IMR-90 (cell line): Measurements from ENCODE around the gene ACAD11. TPM values are rescaled to one million over a fixed set of nuclear protein-coding genes. Genes with fewer than 3 reads are reported as not detected.

ENCODE experiments used
- ATAC-seq: fragments of 200-7000 bp; cut with Tn5 transposase; 2 replicates; pipeline ENCODE4 v1.9.1; 2020; ENCODE audit warnings: low read depth, mild to moderate bottlenecking, moderate library complexity
- BruUV-seq: library from RNA; stranded (reverse); fragments of 400-500 nt; replicated peaks from 2 replicates; lab custom pipeline; 2021; lab: Mats Ljungman, UMichigan
- CTCF ChIA-PET: fragments of 300-600 bp; formaldehyde crosslinking; extraction: SDS; loops from one replicate; lab custom pipeline; 2021; ENCODE audit warnings: antibody characterized with exemption; lab: Yijun Ruan, JAX
- POLR2A ChIA-PET: fragments of 300-600 bp; sonication (Branson Sonifier 250); formaldehyde crosslinking; loops from one replicate; lab custom pipeline; 2022; ENCODE audit warnings: antibody characterized with exemption; ENCODE audit not compliant: unreplicated experiment; lab: Charles Lee
- DNase-seq: peaks from one replicate; pipeline ENCODE4 v3.0.0; 2013
- H2AFZ ChIP-seq: replicated peaks from 2 replicates; pipeline ENCODE3; 2013; ENCODE audit warnings: low read length, mild to moderate bottlenecking; ENCODE audit not compliant: poor library complexity
- H2AK5ac ChIP-seq: 2 replicates; pipeline ENCODE4 v1.6.1; 2013; ENCODE audit warnings: low read depth, low read length, inconsistent platforms
- H2AK9ac ChIP-seq: replicated peaks from 2 replicates; pipeline ENCODE3; 2013; ENCODE audit warnings: mild to moderate bottlenecking, low read depth, low read length, moderate library complexity; ENCODE audit not compliant: poor library complexity
- H2BK120ac ChIP-seq: 2 replicates; pipeline ENCODE4 v1.6.1; 2013; ENCODE audit warnings: low read depth, low read length, inconsistent platforms
- H2BK15ac ChIP-seq: 3 replicates; pipeline ENCODE4 v1.6.1; 2013; ENCODE audit warnings: low read depth, low read length, inconsistent platforms
- H2BK20ac ChIP-seq: 2 replicates; pipeline ENCODE4 v1.6.1; 2013; ENCODE audit warnings: low read depth, mild to moderate bottlenecking, inconsistent platforms, low read length, moderate library complexity
- H2BK5ac ChIP-seq: 2 replicates; pipeline ENCODE4 v1.6.1; 2013; ENCODE audit warnings: mild to moderate bottlenecking, low read depth, low read length, inconsistent platforms; ENCODE audit not compliant: poor library complexity, severe bottlenecking
- H3K14ac ChIP-seq: replicated peaks from 2 replicates; pipeline ENCODE4 v1.6.1; 2013; ENCODE audit warnings: low read depth, low read length, inconsistent platforms
- H3K18ac ChIP-seq: 2 replicates; pipeline ENCODE4 v1.6.1; 2013; ENCODE audit warnings: low read depth, low read length, control low read depth
- H3K23ac ChIP-seq: 2 replicates; pipeline ENCODE4 v1.6.1; 2013; ENCODE audit warnings: low read depth, low read length, inconsistent platforms
- H3K27ac ChIP-seq: 2 replicates; pipeline ENCODE4 v1.5.1; 2013; ENCODE audit warnings: mild to moderate bottlenecking, control low read depth, low read length; ENCODE audit not compliant: insufficient read depth
- H3K27me3 ChIP-seq: 2 replicates; pipeline ENCODE4 v1.6.1; 2013; ENCODE audit warnings: low read length; ENCODE audit not compliant: control insufficient read depth, insufficient read depth
- H3K36me3 ChIP-seq: 2 replicates; pipeline ENCODE4 v1.6.1; 2013; ENCODE audit warnings: low read length, mixed read lengths; ENCODE audit not compliant: control insufficient read depth, insufficient read depth
- H3K4ac ChIP-seq: 2 replicates; pipeline ENCODE4 v1.6.1; 2013; ENCODE audit warnings: low read depth, low read length, inconsistent platforms
- H3K4me1 ChIP-seq: 2 replicates; pipeline ENCODE4 v1.6.1; 2013; ENCODE audit warnings: low read length, mixed read lengths; ENCODE audit not compliant: control insufficient read depth, insufficient read depth
- H3K4me2 ChIP-seq: 2 replicates; pipeline ENCODE4 v1.6.1; 2013; ENCODE audit warnings: low read depth, mild to moderate bottlenecking, control low read depth, low read length, moderate library complexity
- H3K4me3 ChIP-seq: 2 replicates; pipeline ENCODE4 v1.5.1; 2013; ENCODE audit warnings: low read depth, mild to moderate bottlenecking, control low read depth, low read length, moderate library complexity; ENCODE audit not compliant: insufficient read depth
- H3K56ac ChIP-seq: 2 replicates; pipeline ENCODE4 v1.6.1; 2013; ENCODE audit warnings: low read length, inconsistent platforms; ENCODE audit not compliant: insufficient read depth; ENCODE audit errors: extremely low read depth
- H3K79me1 ChIP-seq, 2 experiments: 2 replicates each; pipeline ENCODE4 v1.6.1; 2013; ENCODE audit warnings: low read length in 2 of 2, inconsistent platforms in 1 of 2, low read depth in 1 of 2
- H3K9ac ChIP-seq: 2 replicates; pipeline ENCODE4 v1.6.1; 2013; ENCODE audit warnings: low read depth, low read length, control low read depth
- H3K9me1 ChIP-seq: 2 replicates; pipeline ENCODE4 v1.6.1; 2013; ENCODE audit warnings: low read length, inconsistent platforms; ENCODE audit not compliant: insufficient read depth
- H3K9me3 ChIP-seq: 2 replicates; pipeline ENCODE4 v1.6.1; 2013; ENCODE audit warnings: low read length; ENCODE audit not compliant: control insufficient read depth, insufficient read depth
- H4K20me1 ChIP-seq: 2 replicates; pipeline ENCODE4 v1.6.1; 2013; ENCODE audit warnings: low read length, inconsistent platforms; ENCODE audit not compliant: insufficient read depth
- H4K5ac ChIP-seq: 2 replicates; pipeline ENCODE4 v1.6.1; 2013; ENCODE audit warnings: mild to moderate bottlenecking, low read depth, low read length, control low read depth
- H4K8ac ChIP-seq, 2 experiments: 2 replicates each; pipeline ENCODE4 v1.6.1; 2013; ENCODE audit warnings: low read depth in 2 of 2, low read length in 2 of 2, control low read depth in 1 of 2, inconsistent platforms in 1 of 2
- H4K91ac ChIP-seq: 2 replicates; pipeline ENCODE4 v1.6.1; 2013; ENCODE audit warnings: low read depth, low read length, inconsistent platforms; ENCODE audit not compliant: insufficient read depth
- CEBPB ChIP-seq: IDR thresholded peaks from 2 replicates; pipeline ENCODE4 v1.6.1; 2012; ENCODE audit warnings: low read depth, low read length, improper control_type of control experiment
- FOS ChIP-seq: fragments of 150-350 bp; IDR thresholded peaks from 2 replicates; pipeline ENCODE4 v1.6.1; 2016; ENCODE audit warnings: low read depth, low read length
- MAZ ChIP-seq: IDR thresholded peaks from 2 replicates; pipeline ENCODE4 v1.6.1; 2012; ENCODE audit warnings: low read depth, mild to moderate bottlenecking, low read length, improper control_type of control experiment, moderate library complexity, borderline replicate concordance
- RCOR1 ChIP-seq: IDR thresholded peaks from 2 replicates; pipeline ENCODE4 v1.6.1; 2012; ENCODE audit warnings: mild to moderate bottlenecking, low read length, improper control_type of control experiment; ENCODE audit not compliant: insufficient replicate concordance
- WGBS, 2 experiments: methylation state at CpG; one replicate each; pipeline versions ENCODE4 v1.1.5 to v1.1.7; 2013; ENCODE audit warnings: missing lambda C conversion rate in 2 of 2; ENCODE audit not compliant: insufficient read length in 1 of 2; ENCODE audit errors: extremely low coverage in 2 of 2; 5-methylcytosine and 5-hydroxymethylcytosine counted together
- dilution Hi-C: fragments of 300-500 bp; cut with HindIII; formaldehyde crosslinking; loops from one replicate; pipeline ENCODE4 v1.14.3; 2018; ENCODE audit warnings: low sequenced_read_pairs; ENCODE audit not compliant: unreplicated experiment
- in situ Hi-C: fragments of 300-500 bp; cut with MboI; formaldehyde crosslinking; loops from 3 replicates; pipeline ENCODE4 v1.14.3; 2019; ENCODE audit warnings: low sequenced_read_pairs, inconsistent platforms, mixed read lengths
- intact Hi-C: fragments of 100-400 bp; cut with micrococcal nuclease; formaldehyde crosslinking; loops from 2 replicates; pipeline ENCODE4 v1.10.0; 2022
- polyA plus RNA-seq, 3 experiments: library from polyadenylated mRNA; depleted of rRNA; stranded (reverse); fragments of >200 nt; gene quantifications; 2 replicates each; pipeline ENCODE4 v1.2.3, GENCODE V29; 2012; ENCODE audit warnings: low replicate concordance in 1 of 3
- total RNA-seq: library from RNA; depleted of rRNA; stranded (reverse); fragments of >200 nt; gene quantifications from 2 replicates; pipeline ENCODE4 v1.2.3, GENCODE V29; 2012

The ACAD11 gene
- total and polyA plus RNA-seq, 2 of the 4 experiments (the other 2 are of a cell fraction) = 16.0 to 18.8 TPM

DNA sequence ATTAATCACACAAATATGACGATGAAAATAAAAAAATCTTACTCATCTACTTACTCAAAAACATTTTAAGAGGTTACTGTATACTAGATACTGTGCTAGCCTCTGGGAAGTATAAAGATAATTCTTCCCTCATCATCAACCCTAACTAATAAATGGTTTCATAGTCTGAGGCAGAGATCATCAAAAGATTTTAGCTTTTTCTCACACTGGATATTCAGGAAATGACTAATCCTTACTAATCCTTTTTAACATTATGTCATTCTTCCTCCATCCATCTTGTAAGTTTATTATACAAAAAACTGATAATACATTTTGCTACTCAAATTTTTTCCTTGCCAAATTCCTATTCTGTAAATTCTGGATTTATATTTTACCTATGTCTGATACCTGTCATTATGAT lies 29.7 kb downstream of the ACAD11 start:
- in situ Hi-C loops (loop anchor here (25.0 kb wide), 1 partner anchor 368 kb away; no protein-coding TSS in a partner anchor), dilution Hi-C loops (loop anchor here (25.0 kb wide), 1 partner anchor 93 kb away; no protein-coding TSS in a partner anchor), intact Hi-C loops (no loop called here)
- no peak overlapping the region for H2BK120ac ChIP-seq
- H3K4me1 ChIP-seq = 0 out of 2 replicates have a peak, but pooled peaks cover 3% of the 10 kb centered on the region
- no peaks in the 10 kb centered on the region for H4K20me1 ChIP-seq
- WGBS, 2 experiments = 100% methylated on average over 1 of the region's 1 CpG; no CpG with 5 or more reads in 1 of the 2 experiments
- H2BK20ac ChIP-seq = no peak overlapping the region
- H3K56ac ChIP-seq = no peak overlapping the region
- 0 out of 4 replicates have a peak, but pooled peaks cover 0 to 6% of the 10 kb centered on the region in 2 experiments for H3K79me1 ChIP-seq
- no peak overlapping the region for H3K18ac ChIP-seq
- H3K4me2 ChIP-seq = no peak overlapping the region
- no peak overlapping the region for H3K4me3 ChIP-seq
- peak overlapping the region; percentile 75 for H2BK5ac ChIP-seq
- no peak overlapping the region for H2AK5ac ChIP-seq
- H3K36me3 ChIP-seq = peaks cover 6% of the 10 kb centered on the region
- H3K4ac ChIP-seq = no peak overlapping the region
- no peak overlapping the region for H2BK15ac ChIP-seq
- BruUV-seq = no TSS peak
- POLR2A ChIA-PET = no interaction called here
- no peak overlapping the region for H4K8ac ChIP-seq
- no peak overlapping the region for H2AK9ac ChIP-seq
- H3K23ac ChIP-seq = no peak overlapping the region
- ATAC-seq = peak; percentile 70
- H4K91ac ChIP-seq = no peak overlapping the region
- no peak overlapping the region for H3K27ac ChIP-seq
- no peak overlapping the region for H4K5ac ChIP-seq
- peaks cover under 1% of the 10 kb centered on the region; the same call in 1 of the 2 replicates for H3K9me1 ChIP-seq
- H2AFZ ChIP-seq = no peak overlapping the region
- CTCF ChIA-PET = interaction anchor here (1.1 kb wide), 1 partner anchor 13 kb away, joined by 3 read pairs; no protein-coding TSS in a partner anchor
- H3K27me3 ChIP-seq = no peaks in the 10 kb centered on the region
- no peaks in the 10 kb centered on the region for H3K9me3 ChIP-seq
- peak; percentile 58; the same call in 1 of the 2 replicates for TF ChIP-seq FOS
- no peak for TF ChIP-seq RCOR1
- TF ChIP-seq MAZ = no peak
- no peak; the same call in 1 of the 2 replicates for TF ChIP-seq CEBPB
- peak; percentile 82 for DNase-seq
- H3K14ac ChIP-seq = no peak overlapping the region
- no peak overlapping the region for H3K9ac ChIP-seq
